Esophagus squamous epithelium (tissue), 4 donors: ENCODE data around the gene ZNF385D.

Experiments
- CTCF ChIP-seq, 6 experiments: fragments of 450-650 bp in 4 of 6; fragments of 200-600 bp in 2 of 6; sonication (generic) in 2 of 6; IDR thresholded peaks; one replicate each; pipeline ENCODE4 v1.5.1; 2016 to 2019; ENCODE audit warnings: antibody characterized with exemption in 6 of 6, mild to moderate bottlenecking in 4 of 6, moderate library complexity in 4 of 6
- POLR2A ChIP-seq, 4 donors: fragments of 450-650 bp; IDR thresholded peaks; one replicate each; pipeline ENCODE4 v1.6.1; 2017; ENCODE audit warnings: antibody characterized with exemption in 4 of 4, mild to moderate bottlenecking in 4 of 4, moderate library complexity in 3 of 4

DNA sequence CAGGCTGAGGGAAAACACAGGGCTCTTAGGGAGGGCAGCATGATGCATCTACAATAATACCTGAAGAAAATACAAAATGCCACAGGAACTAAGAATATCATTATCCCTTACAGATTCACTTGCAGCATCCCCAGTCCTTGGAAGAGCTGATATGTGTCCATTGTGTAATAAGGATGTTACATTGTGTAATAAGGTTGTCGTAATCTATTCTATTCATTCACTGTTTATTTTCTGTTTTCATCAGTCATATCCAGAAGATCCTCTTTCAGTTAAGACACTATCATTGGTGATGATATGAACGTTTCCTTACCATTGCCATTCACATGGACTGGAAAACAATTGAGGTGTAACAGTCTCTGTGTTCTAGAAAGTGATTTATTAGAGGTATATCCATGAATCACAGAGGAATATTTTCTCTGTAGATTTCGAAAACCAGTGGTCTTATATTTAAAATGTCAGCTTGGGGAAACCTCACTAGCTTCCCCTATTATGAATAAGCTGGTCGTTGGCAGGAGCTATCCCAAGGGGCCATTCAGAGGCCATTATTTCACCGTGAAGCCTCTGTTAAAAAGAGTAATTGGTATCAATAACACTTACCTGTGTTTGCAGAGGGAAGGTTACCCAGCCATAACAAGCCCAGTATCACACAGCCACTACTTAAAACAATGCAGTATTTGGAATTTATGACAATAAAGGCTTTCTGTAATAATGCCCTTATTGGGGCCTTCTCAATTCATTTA lies 241.1 kb downstream of the ZNF385D start:
- TF ChIP-seq CTCF (IDR thresholded peaks at IDR 0.05) = no peak
- TF ChIP-seq POLR2A (IDR thresholded peaks at IDR 0.05) = no peak
